GM12878 (cell line): ENCODE data around the gene PKP3. TPM values are rescaled to one million over a fixed set of nuclear protein-coding genes. Genes with fewer than 3 reads are reported as not detected.
"Not testable (repeated sequence)": the region's sequence is repeated elsewhere in the genome, so short reads cannot be mapped to it uniquely, and the experiment has no call there.

Experiments used
- ATAC-seq: fragments of 200-7000 bp; cut with Tn5 transposase; 3 replicates; pipeline ENCODE4 v1.9.1; 2020; ENCODE audit warnings: mild to moderate bottlenecking, moderate library complexity
- BruUV-seq: library from RNA; stranded (reverse); fragments of 400-500 nt; replicated peaks from 2 replicates; lab custom pipeline; 2021; lab: Mats Ljungman, UMichigan
- CTCF ChIA-PET: fragments of 300-600 bp; sonication (Branson Sonifier 250); formaldehyde crosslinking; extraction: SDS; loops from one replicate; lab custom pipeline; 2021; ENCODE audit warnings: inconsistent platforms; lab: Yijun Ruan, JAX
- POLR2A ChIA-PET: fragments of 350-600 bp; formaldehyde crosslinking; extraction: SDS; loops from one replicate; lab custom pipeline; 2021; ENCODE audit warnings: inconsistent platforms; lab: Charles Lee
- RAD21 ChIA-PET: fragments of 300-600 bp; sonication (Branson Sonifier 250); formaldehyde crosslinking; loops from one replicate; lab custom pipeline; 2023; ENCODE audit warnings: antibody characterized with exemption; ENCODE audit not compliant: unreplicated experiment; lab: Charles Lee
- SMC1A ChIA-PET: fragments of 300-600 bp; sonication (Branson Sonifier 250); formaldehyde crosslinking; loops from one replicate; lab custom pipeline; 2023; ENCODE audit not compliant: unreplicated experiment, uncharacterized antibody; lab: Charles Lee
- DNase-seq: peaks from one replicate; pipeline ENCODE4 v3.0.0-alpha.2; 2011; ENCODE audit warnings: low read depth, low spot score
- FAIRE-seq: peaks from 3 replicates; lab custom pipeline; 2011; peaks lifted over from hg19 to GRCh38; lab: Jason Lieb, UNC
- H2AFZ ChIP-seq: 2 replicates; pipeline ENCODE4 v1.6.0; 2011; ENCODE audit warnings: low read depth, low read length, control low read depth; ENCODE audit not compliant: control insufficient read depth
- H3K27ac ChIP-seq: 2 replicates; pipeline ENCODE4 v1.5.1; 2011; ENCODE audit warnings: control low read depth; ENCODE audit not compliant: control insufficient read depth, insufficient read depth
- H3K27me3 ChIP-seq, 2 experiments: replicated peaks in 1 of 2; 2 replicates each; pipeline versions ENCODE4 v1.6.0 to v1.6.1; 2011; ENCODE audit warnings: low read length in 1 of 2; ENCODE audit not compliant: control insufficient read depth in 2 of 2, insufficient read depth in 2 of 2
- H3K36me3 ChIP-seq, 2 experiments: 2 replicates each; pipeline ENCODE4 v1.5.1; 2011; ENCODE audit warnings: low read length in 1 of 2; ENCODE audit not compliant: control insufficient read depth in 2 of 2, insufficient read depth in 2 of 2
- H3K4me1 ChIP-seq: 2 replicates; pipeline ENCODE4 v1.6.1; 2011; ENCODE audit warnings: mild to moderate bottlenecking, low read length, moderate library complexity, mixed read lengths; ENCODE audit not compliant: control insufficient read depth, insufficient read depth
- H3K4me2 ChIP-seq: 2 replicates; pipeline ENCODE4 v1.6.0; 2011; ENCODE audit warnings: control low read depth; ENCODE audit not compliant: control insufficient read depth, insufficient read depth
- H3K4me3 ChIP-seq: fragments of 200-600 bp; sonication (generic); 2 replicates; pipeline ENCODE4 v1.5.1; 2016
- H3K79me2 ChIP-seq: 2 replicates; pipeline ENCODE4 v1.6.0; 2011; ENCODE audit warnings: low read length; ENCODE audit not compliant: control insufficient read depth, insufficient read depth
- H3K9ac ChIP-seq: 2 replicates; pipeline ENCODE4 v1.8.0; 2011; ENCODE audit warnings: low read length, control low read depth, mixed read lengths; ENCODE audit not compliant: control insufficient read depth, insufficient read depth
- H3K9me3 ChIP-seq: replicated peaks from 3 replicates; pipeline ENCODE4 v1.5.1; 2011; ENCODE audit warnings: mild to moderate bottlenecking, low read length; ENCODE audit not compliant: control insufficient read depth, insufficient read depth
- H4K20me1 ChIP-seq: 2 replicates; pipeline ENCODE4 v1.6.0; 2011; ENCODE audit not compliant: control insufficient read depth, insufficient read depth
- EP300 ChIP-seq, 2 experiments: fragments of 150-350 bp in 1 of 2; IDR thresholded peaks; 2 replicates each; pipeline ENCODE4 v1.6.1; 2011 to 2012; ENCODE audit warnings: low read depth in 2 of 2, low read length in 2 of 2, borderline replicate concordance in 1 of 2, improper control_type of control experiment in 1 of 2, inconsistent platforms in 1 of 2; ENCODE audit not compliant: control insufficient read depth in 1 of 2
- ESRRA ChIP-seq: IDR thresholded peaks from 2 replicates; pipeline ENCODE4 v1.6.1; 2012; ENCODE audit warnings: mild to moderate bottlenecking, low read length, improper control_type of control experiment
- HDAC6 ChIP-seq: fragments of 200-600 bp; sonication (generic); IDR thresholded peaks from one replicate; pipeline ENCODE4 v1.8.0; 2017; ENCODE audit warnings: antibody characterized with exemption; ENCODE audit not compliant: unreplicated experiment
- KAT2A ChIP-seq: conservative IDR thresholded peaks from 2 replicates; pipeline ENCODE4 v1.6.1; 2011; ENCODE audit warnings: low read depth, low read length; ENCODE audit not compliant: control insufficient read depth
- MLLT1 ChIP-seq: fragments of 450-650 bp; IDR thresholded peaks from 2 replicates; pipeline ENCODE4 v1.6.1; 2016; ENCODE audit warnings: mild to moderate bottlenecking
- REST ChIP-seq: IDR thresholded peaks from 2 replicates; pipeline ENCODE4 v1.6.1; 2012; ENCODE audit warnings: mild to moderate bottlenecking, low read depth, low read length
- TARDBP ChIP-seq: IDR thresholded peaks from 2 replicates; pipeline ENCODE4 v1.6.1; 2016; ENCODE audit warnings: borderline replicate concordance
- TCF7 ChIP-seq: IDR thresholded peaks from 2 replicates; pipeline ENCODE4 v1.6.1; 2014; ENCODE audit warnings: antibody characterized with exemption, borderline replicate concordance
- ZNF622 ChIP-seq: fragments of 450-650 bp; IDR thresholded peaks from 2 replicates; pipeline ENCODE4 v1.6.1; 2017; ENCODE audit warnings: mild to moderate bottlenecking, inconsistent platforms
- ZSCAN29 ChIP-seq: fragments of 450-650 bp; IDR thresholded peaks from 2 replicates; pipeline ENCODE4 v1.6.1; 2017; ENCODE audit warnings: mild to moderate bottlenecking, moderate library complexity
- WGBS: methylation state at CpG from one replicate; pipeline ENCODE4 v1.1.6; 2016; ENCODE audit warnings: low lambda C conversion rate; ENCODE audit not compliant: insufficient replicate concordance, insufficient coverage; ENCODE audit errors: missing lambda C conversion rate; 5-methylcytosine and 5-hydroxymethylcytosine counted together
- in situ Hi-C: fragments of 300-500 bp; cut with MboI; formaldehyde crosslinking; loops from 9 replicates; pipeline ENCODE4 v1.14.3; 2018; ENCODE audit warnings: mixed read lengths
- intact Hi-C: fragments of 100-400 bp; cut with micrococcal nuclease; formaldehyde crosslinking; loops from one replicate; pipeline ENCODE4 v1.14.2; 2022; ENCODE audit not compliant: unreplicated experiment
- polyA plus RNA-seq, 11 experiments: library from polyadenylated mRNA; depleted of rRNA in 4 of 11; unstranded in 6 of 11; stranded (reverse) in 5 of 11; fragments of >200 nt; fragmentation: Nextera tagmentation in 4 of 11; fragmentation: Illumina TruSeq in 1 of 11; extraction: Ambion mirVana in 4 of 11; extraction: Trizol in 1 of 11; gene quantifications; 1 replicate in 1 of 11; 2 replicates in 10 of 11; pipeline versions ENCODE4 v1.2.1 to v1.2.3, GENCODE V29; 2011 to 2016; ENCODE audit warnings: inconsistent platforms in 2 of 11, missing spikeins in 2 of 11, low read depth in 1 of 11
- total RNA-seq, 4 experiments: library from RNA; depleted of rRNA in 3 of 4; stranded (reverse); fragments of >200 nt in 3 of 4; fragmentation: Illumina TruSeq in 1 of 4; extraction: Trizol in 1 of 4; gene quantifications; 2 replicates each; pipeline versions ENCODE4 v1.2.1 to v1.2.3, GENCODE V29; 2013 to 2021

PKP3 gene
- total and polyA plus RNA-seq, 10 of the 15 experiments (the other 5 are each of a cell fraction or from before 2014, with no cell fraction given) = 0.45 to 0.90 TPM; not detected in 8

DNA sequence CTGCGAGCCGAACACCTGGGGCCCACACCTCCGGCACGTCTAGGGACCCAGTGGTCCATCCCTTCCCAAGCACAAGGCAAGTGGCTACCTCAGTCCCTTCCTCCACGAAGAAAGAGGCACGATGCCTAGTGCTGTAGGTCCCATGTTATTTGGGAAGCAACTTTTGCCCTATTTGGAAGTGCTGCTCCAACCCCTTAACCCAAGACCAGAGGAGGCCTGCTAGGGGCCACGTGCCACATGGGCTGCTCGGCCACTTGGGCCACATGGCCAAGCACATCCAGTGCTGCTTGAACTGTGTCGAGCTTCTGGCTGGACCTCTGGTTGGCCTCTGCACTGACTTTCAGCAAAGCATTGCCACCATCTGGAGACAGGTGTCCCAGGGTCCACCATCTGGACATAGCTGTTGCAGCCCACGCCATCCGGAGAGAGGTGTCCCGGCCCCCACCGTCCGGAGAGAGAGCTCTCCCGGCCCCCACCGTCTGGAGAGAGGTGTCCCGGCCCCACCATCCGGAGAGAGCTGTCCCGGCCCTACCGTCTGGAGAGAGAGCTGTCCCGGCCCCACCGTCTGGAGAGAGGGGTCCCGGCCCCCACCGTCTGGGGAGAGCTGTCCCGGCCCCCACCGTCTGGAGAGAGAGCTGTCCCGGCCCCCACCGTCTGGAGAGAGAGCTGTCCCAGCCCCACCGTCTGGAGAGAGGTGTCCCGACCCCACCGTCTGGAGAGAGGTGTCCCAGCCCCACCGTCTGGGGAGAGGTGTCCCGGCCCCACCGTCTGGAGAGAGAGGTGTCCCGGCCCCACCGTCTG, 31.2 kb upstream of the PKP3 start:
- in situ Hi-C loops = loop anchor here (10.0 kb wide), 1 partner anchor 158 kb away; the partner anchor contains the start of genes BET1L and RIC8A
- no peaks in the 10 kb centered on the region for H3K79me2 ChIP-seq
- TF ChIP-seq KAT2A (no peak), REST (no peak), EP300 (IDR thresholded peaks at IDR 0.05; ENCODE audit: borderline replicate concordance in 1 of 2, control insufficient read depth in 1 of 2, low read depth in 2 of 2, low read length in 2 of 2) (no peak), MLLT1 (no peak), ZSCAN29 (no peak), ESRRA (no peak), TARDBP (no peak), TCF7 (no peak), ZNF622 (no peak), HDAC6 (no peak)
- TF ChIP-seq, all 136 proteins: peak for 0
- 47% methylated on average over 26 of the region's 36 CpGs for WGBS
- BruUV-seq = no TSS peak
- CTCF ChIA-PET = interaction anchor here (0.7 to 6.7 kb wide), 6 partner anchors 45 to 297 kb away, joined by 3 to 45 read pairs (median 4); partner anchors contain the start of gene IFITM2
- intact Hi-C loops = no loop called here
- ATAC-seq = no peak
- Histone ChIP-seq H3K9ac (no peak overlapping the region), H3K36me3 (no peaks in the 10 kb centered on the region), H3K4me1 (no peaks in the 10 kb centered on the region), H3K4me3 (no peak overlapping the region), H3K27ac (no peak overlapping the region), H3K27me3 (no peaks in the 10 kb centered on the region; a peak in 1 of 4 replicates), H4K20me1 (no peaks in the 10 kb centered on the region), H3K4me2 (no peak overlapping the region), H3K9me3 (peaks cover 8% of the 10 kb centered on the region; the same call in 2 of the 3 replicates), H2AFZ (no peak overlapping the region)
- RAD21 ChIA-PET = interaction anchor here (1.1 to 1.5 kb wide), 3 partner anchors 57 to 113 kb away, joined by 3 to 9 read pairs (median 5); no protein-coding TSS in a partner anchor
- DNase-seq = no peak
- FAIRE-seq = no peak
- POLR2A ChIA-PET = interaction anchor here (0.5 to 0.6 kb wide), 2 partner anchors 15 to 29 kb away, joined by 4 to 7 read pairs; no protein-coding TSS in a partner anchor
- SMC1A ChIA-PET = interaction anchor here (0.7 to 1.9 kb wide), 5 partner anchors 8 to 113 kb away, joined by 3 to 6 read pairs (median 3); no protein-coding TSS in a partner anchor

DNA sequence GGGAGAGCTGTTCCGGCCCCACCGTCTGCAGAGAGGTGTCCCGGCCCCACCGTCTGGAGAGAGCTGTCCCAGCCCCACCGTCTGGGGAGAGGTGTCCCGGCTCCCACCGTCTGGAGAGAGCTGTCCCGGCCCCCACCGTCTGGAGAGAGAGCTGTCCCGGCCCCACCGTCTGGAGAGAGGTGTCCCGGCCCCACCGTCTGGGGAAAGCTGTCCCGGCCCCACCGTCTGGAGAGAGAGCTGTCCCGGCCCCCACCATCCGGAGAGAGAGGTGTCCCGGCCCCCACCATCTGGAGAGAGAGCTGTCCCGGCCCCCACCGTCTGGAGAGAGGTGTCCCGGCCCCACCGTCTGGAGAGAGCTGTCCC, 30.6 kb upstream of the PKP3 start:
- intact Hi-C loops, H3K36me3 ChIP-seq, H3K9ac ChIP-seq, H3K27me3 ChIP-seq, H3K79me2 ChIP-seq, DNase-seq, H3K9me3 ChIP-seq, BruUV-seq, H2AFZ ChIP-seq, H3K4me2 ChIP-seq, H4K20me1 ChIP-seq, H3K4me3 ChIP-seq, FAIRE-seq, ATAC-seq, H3K27ac ChIP-seq, H3K4me1 ChIP-seq: not testable (repeated sequence)
- CTCF ChIA-PET = interaction anchor here (0.6 to 6.7 kb wide), 6 partner anchors 46 to 166 kb away, joined by 3 to 45 read pairs (median 5); partner anchors contain the start of genes IFITM2 and PTDSS2
- WGBS = 81% methylated on average over 12 of the region's 22 CpGs
- in situ Hi-C loops = loop anchor here (10.0 kb wide), 1 partner anchor 159 kb away; the partner anchor contains the start of genes BET1L and RIC8A
- RAD21 ChIA-PET = interaction anchor here (1.5 kb wide), 1 partner anchor 113 kb away, joined by 9 read pairs; no protein-coding TSS in a partner anchor
- SMC1A ChIA-PET = interaction anchor here (1.1 to 1.9 kb wide), 4 partner anchors 58 to 126 kb away, joined by 3 to 6 read pairs (median 4); no protein-coding TSS in a partner anchor
- POLR2A ChIA-PET = interaction anchor here (0.6 kb wide), 1 partner anchor 30 kb away, joined by 4 read pairs; no protein-coding TSS in a partner anchor
